AG04450 (cell line): ENCODE results near the gene WDR77. TPM values are rescaled to one million over a fixed set of nuclear protein-coding genes. Genes with fewer than 3 reads are reported as not detected.

Source experiments
- CTCF ChIA-PET: fragments of 300-600, 350-600 bp; formaldehyde crosslinking; extraction: SDS; loops from one replicate; lab custom pipeline; 2022; ENCODE audit warnings: antibody characterized with exemption, inconsistent platforms; lab: Charles Lee
- POLR2A ChIA-PET: fragments of 350-600 bp; formaldehyde crosslinking; extraction: SDS; loops from one replicate; lab custom pipeline; 2021; ENCODE audit warnings: antibody characterized with exemption, inconsistent platforms; lab: Yijun Ruan, JAX
- DNase-seq: peaks from one replicate; pipeline ENCODE4 v3.0.0-alpha.2; 2011; ENCODE audit warnings: low read depth, low spot score
- H3K27ac ChIP-seq: one replicate; pipeline ENCODE4 v1.5.1; 2012; ENCODE audit warnings: low read depth, low read length, control low read depth
- H3K27me3 ChIP-seq: one replicate; pipeline ENCODE4 v1.6.0; 2012; ENCODE audit warnings: low read length; ENCODE audit not compliant: control insufficient read depth, insufficient read depth
- H3K4me3 ChIP-seq: 2 replicates; pipeline ENCODE4 v1.5.1; 2011; ENCODE audit warnings: mild to moderate bottlenecking, low read depth, low read length, control low read depth
- H3K9me3 ChIP-seq: 2 replicates; pipeline ENCODE4 v1.5.1; 2012; ENCODE audit warnings: low read length; ENCODE audit not compliant: control insufficient read depth, insufficient read depth
- CTCF ChIP-seq: IDR thresholded peaks from 2 replicates; pipeline ENCODE4 v1.5.1; 2011; ENCODE audit warnings: low read depth, low read length, control low read depth, inconsistent platforms
- polyA plus RNA-seq: library from polyadenylated mRNA; depleted of rRNA; stranded (reverse); fragments of >200 nt; gene quantifications from 2 replicates; pipeline ENCODE4 v1.2.3, GENCODE V29; 2011

Gene WDR77
- polyA plus RNA-seq, 1 experiment: 86.9 TPM

DNA sequence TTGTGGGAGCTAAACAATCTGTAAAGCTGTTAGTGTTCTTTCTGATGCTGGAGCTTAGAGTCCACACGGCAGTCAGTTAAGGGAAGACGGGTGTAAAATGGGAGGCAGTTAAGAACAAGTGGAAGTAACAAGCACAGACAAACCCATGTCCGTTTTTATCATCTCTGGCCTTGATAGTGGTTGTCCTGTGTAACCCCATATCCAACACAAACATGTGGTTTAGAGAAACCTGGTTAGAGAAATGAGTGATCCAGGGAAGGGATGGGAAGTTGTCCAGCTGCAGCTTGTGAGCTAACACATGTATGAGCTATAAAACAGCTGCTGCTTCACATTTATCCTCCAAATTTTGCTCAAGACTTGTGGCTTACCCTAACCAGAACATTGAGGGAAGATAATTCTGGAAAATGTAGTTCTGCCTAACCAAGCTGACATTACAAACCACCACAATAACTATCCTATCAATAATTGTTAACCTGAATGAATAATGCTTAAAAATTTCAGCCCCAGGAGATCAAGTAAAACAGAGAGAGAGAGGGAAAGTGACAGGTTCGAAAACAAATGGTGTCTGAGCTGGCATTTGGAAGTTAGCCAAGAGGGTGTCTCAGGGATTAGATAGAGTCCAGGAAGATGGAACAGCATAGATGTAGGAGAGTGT is 14.1 kb upstream of the WDR77 start:
- POLR2A ChIA-PET: interaction anchor here (0.5 to 2.1 kb wide), 9 partner anchors 12 to 1060 kb away, joined by 3 to 7 read pairs (median 3); no protein-coding TSS in a partner anchor

GRCh38 chr1:111462370-111463028 is 13.4 kb upstream of the WDR77 start:
- POLR2A ChIA-PET: interaction anchor here (0.5 to 2.1 kb wide), 6 partner anchors 71 to 1060 kb away, joined by 3 to 7 read pairs (median 4); no protein-coding TSS in a partner anchor
- CTCF ChIA-PET: interaction anchor here (0.7 to 2.4 kb wide), 4 partner anchors 19 to 305 kb away, joined by 3 to 11 read pairs (median 7); no protein-coding TSS in a partner anchor
- H3K27ac ChIP-seq: peak overlapping the region; percentile 68

More for the DNA sequence above, 14.1 kb upstream of the WDR77 start:
- Histone ChIP-seq H3K27ac (peak overlapping the region; percentile 68), H3K9me3 (no peaks in the 10 kb centered on the region), H3K27me3 (no peaks in the 10 kb centered on the region), H3K4me3 (no peak overlapping the region)
- TF ChIP-seq CTCF: no peak
- CTCF ChIA-PET: interaction anchor here (0.6 to 2.4 kb wide), 5 partner anchors 19 to 304 kb away, joined by 3 to 11 read pairs (median 5); no protein-coding TSS in a partner anchor
- peak; percentile 81 for DNase-seq

GRCh38 chr1:111461765-111462164 is 12.7 kb upstream of the WDR77 start:
- no peak for TF ChIP-seq CTCF
- H3K9me3 ChIP-seq: no peaks in the 10 kb centered on the region
- CTCF ChIA-PET: interaction anchor here (1.0 to 2.4 kb wide), 3 partner anchors 20 to 307 kb away, joined by 3 to 11 read pairs (median 9); no protein-coding TSS in a partner anchor
- no peak overlapping the region for H3K27ac ChIP-seq
- POLR2A ChIA-PET: no interaction called here
- H3K4me3 ChIP-seq: no peak overlapping the region
- H3K27me3 ChIP-seq: no peaks in the 10 kb centered on the region
- DNase-seq: no peak

More at GRCh38 chr1:111462370-111463028, 13.4 kb upstream of the WDR77 start:
- Histone ChIP-seq H3K27me3 (no peaks in the 10 kb centered on the region), H3K9me3 (no peaks in the 10 kb centered on the region), H3K4me3 (no peak overlapping the region)
- TF ChIP-seq CTCF: no peak
- DNase-seq: no peak

DNA sequence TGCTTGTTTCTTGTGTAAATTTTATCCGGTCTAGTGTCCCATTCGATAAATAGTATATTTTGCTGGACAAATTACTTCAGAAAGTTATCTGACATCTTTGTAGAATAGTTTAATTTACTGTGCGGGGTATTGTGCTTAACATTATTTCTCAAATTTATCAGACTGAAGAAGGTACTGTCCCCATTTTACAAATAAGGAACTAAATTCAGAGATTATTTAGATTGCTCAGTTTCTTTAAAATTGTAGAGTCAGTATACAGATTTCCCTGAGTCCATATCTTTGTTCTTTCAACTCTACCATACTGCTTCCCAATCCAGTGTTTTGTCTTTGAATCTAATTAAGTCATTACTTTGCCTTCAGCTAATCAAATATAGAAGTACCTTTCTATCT is 6.6 kb upstream of the WDR77 start:
- CTCF ChIA-PET: no interaction called here
- Histone ChIP-seq H3K9me3 (no peaks in the 10 kb centered on the region), H3K27ac (no peak overlapping the region), H3K27me3 (no peaks in the 10 kb centered on the region), H3K4me3 (no peak overlapping the region)
- no peak for DNase-seq
- POLR2A ChIA-PET: no interaction called here
- TF ChIP-seq CTCF: no peak
